ENCODE measurements around the gene CCDC18.

DNA sequence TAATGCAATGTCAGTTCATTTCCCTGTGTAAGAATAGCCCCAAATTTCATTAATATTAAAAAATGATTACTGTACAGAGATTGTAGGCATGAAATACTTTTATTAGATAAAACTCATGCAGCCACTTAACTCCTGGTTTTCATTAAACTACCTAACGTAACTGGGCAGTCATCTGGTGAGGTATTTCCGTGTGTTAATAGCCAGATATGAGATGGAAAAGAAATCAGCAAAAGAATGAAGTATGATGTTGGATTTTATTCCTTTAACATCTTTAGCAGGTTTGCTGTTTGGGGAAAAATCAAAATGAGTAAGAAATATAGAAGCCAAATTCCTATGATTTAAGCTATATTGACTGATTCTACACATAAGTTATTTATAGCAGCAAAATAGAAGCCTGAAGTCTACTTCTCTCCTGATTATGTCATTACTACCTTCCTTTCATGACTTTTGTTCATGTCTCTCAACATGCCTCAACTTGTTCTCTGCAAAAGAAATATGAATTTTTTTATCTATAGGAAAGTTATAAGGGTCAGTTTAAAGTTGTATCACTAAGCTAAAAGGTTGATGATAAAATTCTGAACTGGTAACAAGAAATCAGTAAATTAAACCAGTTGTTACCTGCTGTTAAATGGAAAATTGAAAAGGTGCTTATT lies 42.6 kb downstream of the CCDC18 start:
- TF ChIP-seq, protein P1, sequence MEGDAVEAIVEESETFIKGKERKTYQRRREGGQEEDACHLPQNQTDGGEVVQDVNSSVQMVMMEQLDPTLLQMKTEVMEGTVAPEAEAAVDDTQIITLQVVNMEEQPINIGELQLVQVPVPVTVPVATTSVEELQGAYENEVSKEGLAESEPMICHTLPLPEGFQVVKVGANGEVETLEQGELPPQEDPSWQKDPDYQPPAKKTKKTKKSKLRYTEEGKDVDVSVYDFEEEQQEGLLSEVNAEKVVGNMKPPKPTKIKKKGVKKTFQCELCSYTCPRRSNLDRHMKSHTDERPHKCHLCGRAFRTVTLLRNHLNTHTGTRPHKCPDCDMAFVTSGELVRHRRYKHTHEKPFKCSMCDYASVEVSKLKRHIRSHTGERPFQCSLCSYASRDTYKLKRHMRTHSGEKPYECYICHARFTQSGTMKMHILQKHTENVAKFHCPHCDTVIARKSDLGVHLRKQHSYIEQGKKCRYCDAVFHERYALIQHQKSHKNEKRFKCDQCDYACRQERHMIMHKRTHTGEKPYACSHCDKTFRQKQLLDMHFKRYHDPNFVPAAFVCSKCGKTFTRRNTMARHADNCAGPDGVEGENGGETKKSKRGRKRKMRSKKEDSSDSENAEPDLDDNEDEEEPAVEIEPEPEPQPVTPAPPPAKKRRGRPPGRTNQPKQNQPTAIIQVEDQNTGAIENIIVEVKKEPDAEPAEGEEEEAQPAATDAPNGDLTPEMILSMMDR (conservative IDR thresholded peaks at IDR 0.05; ENCODE audit: low read length): no peak
- TF ChIP-seq EZH2phosphoT487 (IDR thresholded peaks at IDR 0.05; ENCODE audit: borderline replicate concordance): no peak
